Adrenal gland (tissue), 12 donors: ENCODE data around the gene VPS54. TPM values are rescaled to one million over a fixed set of nuclear protein-coding genes. Genes with fewer than 3 reads are reported as not detected.

Source experiments
- DNase-seq, 7 donors: peaks; one replicate each; pipeline ENCODE4 v3.0.0-alpha.2; 2019 to 2020
- H3K27ac ChIP-seq, 5 donors: fragments of 200-600 bp; sonication (generic) in 4 of 5; 1 replicate in 3 of 5; 2 replicates in 2 of 5; pipeline versions ENCODE4 v1.5.1 to v1.8.0; 2016 to 2020; ENCODE audit warnings: mild to moderate bottlenecking in 1 of 5
- H3K27me3 ChIP-seq: fragments of 200-600 bp; 2 replicates; pipeline ENCODE4 v1.8.0; 2021
- H3K36me3 ChIP-seq, 2 donors: fragments of 200-600 bp; replicated peaks in 1 of 2; 1 replicate in 1 of 2; 2 replicates in 1 of 2; pipeline versions ENCODE4 v1.5.1 to v1.8.0; 2018 to 2022
- H3K4me1 ChIP-seq, 2 donors: fragments of 200-600 bp; replicated peaks in 1 of 2; 1 replicate in 1 of 2; 2 replicates in 1 of 2; pipeline versions ENCODE4 v1.5.1 to v1.8.0; 2018 to 2021
- H3K4me3 ChIP-seq, 4 donors: fragments of 200-600 bp; sonication (generic) in 3 of 4; one replicate each; pipeline ENCODE4 v1.5.1; 2016 to 2018
- H3K9me3 ChIP-seq, 3 donors: fragments of 200-600 bp; sonication (generic) in 1 of 3; replicated peaks in 1 of 3; 1 replicate in 2 of 3; 2 replicates in 1 of 3; pipeline versions ENCODE4 v1.5.1 to v1.8.0; 2016 to 2021
- CTCF ChIP-seq, 6 experiments: fragments of 450-650 bp in 4 of 6; fragments of 200-600 bp in 2 of 6; sonication (generic) in 1 of 6; IDR thresholded peaks; 1 replicate in 5 of 6; 2 replicates in 1 of 6; pipeline versions ENCODE4 v1.5.1 to v1.8.0; 2016 to 2021; ENCODE audit warnings: antibody characterized with exemption in 6 of 6, mild to moderate bottlenecking in 2 of 6, moderate library complexity in 1 of 6
- POLR2A ChIP-seq, 2 donors: fragments of 450-650 bp; IDR thresholded peaks; one replicate each; pipeline ENCODE4 v1.6.1; 2017; ENCODE audit warnings: antibody characterized with exemption in 2 of 2, mild to moderate bottlenecking in 2 of 2, moderate library complexity in 1 of 2
- WGBS, 4 donors: extraction: QIAGEN DNeasy Blood & Tissue Kit in 2 of 4; methylation state at CpG; one replicate each; pipeline versions ENCODE4 v1.1.5 to v1.1.7; 2013 to 2017; 5-methylcytosine and 5-hydroxymethylcytosine counted together
- intact Hi-C, 2 donors: fragments of 100-400 bp; cut with DNase I; formaldehyde crosslinking; loops; one replicate each; pipeline versions ENCODE4 v1.14.1 to v1.15.0; 2022 to 2023
- polyA plus RNA-seq, 3 donors: library from polyadenylated mRNA; stranded (reverse); fragments of 200-250 nt in 2 of 3; fragments of 350-450 nt in 1 of 3; fragmentation: Illumina TruSeq in 1 of 3; extraction: RNeasy Lipid Tissue Mini Kit (QIAGEN cat#74804) in 1 of 3; gene quantifications; one replicate each; pipeline ENCODE4 v1.2.3, GENCODE V29; 2013 to 2014
- total RNA-seq, 9 donors: library from RNA; depleted of rRNA in 4 of 9; stranded (reverse); fragments of >200 nt in 4 of 9; fragments of 120-200 nt in 1 of 9; fragmentation: NEBNext Ultra II Directional in 1 of 9; extraction: Animal tissue kit (Norgen Biotek cat#: 25700) in 1 of 9; gene quantifications; one replicate each; pipeline versions ENCODE4 v1.1.0 to v1.2.4, GENCODE V29; 2013 to 2023
- donor health status: healthy with polysubstance abuse.
- donor health status: Bipolar disorder and iron deficiency.
- donor health status: DM: yes; HTN: yes; CAD: no.
- donor health status: DM: no; HTN: no; CAD: no.
- donor health status: DM: no; HTN: no; CAD: no.
- donor health status: DM: yes; HTN: yes; CAD: no.

VPS54 gene
- total and polyA plus RNA-seq, 12 donors = 15.1 to 38.9 (median 19.0) TPM

GRCh38 chr2:64063924-64064331 lies 44.7 kb upstream of the VPS54 start:
- Histone ChIP-seq H3K9me3 (no peaks in the 10 kb centered on the region), H3K27ac (peak overlapping the region in 2 of 5 donors; percentile 62 to 78), H3K36me3 (no peaks in the 10 kb centered on the region), H3K4me1 (peaks cover 0 to 9% of the 10 kb centered on the region in 2 donors), H3K27me3 (no peaks in the 10 kb centered on the region), H3K4me3 (no peak overlapping the region)
- intact Hi-C loops = no loop called here
- DNase-seq = no peak
- 53 to 66% (median 60%) methylated on average over 4 of the region's 4 CpGs for WGBS, 4 donors
- TF ChIP-seq CTCF (IDR thresholded peaks at IDR 0.05) (no peak), POLR2A (IDR thresholded peaks at IDR 0.05) (no peak)

DNA sequence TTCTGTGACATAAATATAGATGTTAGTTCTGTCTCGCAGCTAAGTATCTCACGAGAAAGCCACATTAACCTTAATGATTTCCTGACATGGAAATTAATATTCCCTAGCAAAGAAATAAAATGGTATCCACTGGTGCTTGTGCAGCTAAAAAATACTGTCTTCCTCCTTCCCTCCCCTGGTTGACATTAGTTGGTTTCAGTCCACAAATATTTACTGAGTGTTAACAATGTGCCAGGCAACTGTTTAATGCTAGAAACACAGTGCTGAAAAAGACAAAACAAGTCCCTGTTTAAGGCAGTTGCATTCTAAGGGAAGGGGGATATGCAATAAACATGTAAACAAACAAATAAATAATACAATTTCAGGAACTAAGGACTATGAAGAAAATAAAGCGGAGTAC lies 44.2 kb upstream of the VPS54 start:
- no peaks in the 10 kb centered on the region for H3K36me3 ChIP-seq
- H3K4me1 ChIP-seq = peaks cover 0 to 9% of the 10 kb centered on the region in 2 donors
- H3K27ac ChIP-seq = peak overlapping the region in 1 of 5 donors; percentile 62
- TF ChIP-seq CTCF (IDR thresholded peaks at IDR 0.05) (no peak), POLR2A (IDR thresholded peaks at IDR 0.05) (no peak)
- H3K4me3 ChIP-seq = no peak overlapping the region
- no peaks in the 10 kb centered on the region for H3K9me3 ChIP-seq
- intact Hi-C loops = no loop called here
- WGBS, 4 donors = 88 to 92% (median 89%) methylated on average over 3 of the region's 3 CpGs
- DNase-seq = no peak
- H3K27me3 ChIP-seq = no peaks in the 10 kb centered on the region

- no peak for DNase-seq
- no peak overlapping the region for H3K4me3 ChIP-seq
- no peaks in the 10 kb centered on the region for H3K36me3 ChIP-seq
- intact Hi-C loops = no loop called here
- peaks cover 0 to 9% of the 10 kb centered on the region in 2 donors for H3K4me1 ChIP-seq
- H3K9me3 ChIP-seq = no peaks in the 10 kb centered on the region
- no peak overlapping the region for H3K27ac ChIP-seq
- TF ChIP-seq POLR2A (IDR thresholded peaks at IDR 0.05) = no peak
- TF ChIP-seq CTCF (IDR thresholded peaks at IDR 0.05) = no peak
- H3K27me3 ChIP-seq = no peaks in the 10 kb centered on the region
Measured at GRCh38 chr2:64062840-64063239, 43.6 kb upstream of the VPS54 start.

GRCh38 chr2:64059270-64059669 lies 40.0 kb upstream of the VPS54 start:
- TF ChIP-seq CTCF (IDR thresholded peaks at IDR 0.05) (no peak), POLR2A (IDR thresholded peaks at IDR 0.05) (no peak)
- no peak for DNase-seq
- no peak overlapping the region for H3K27ac ChIP-seq
- intact Hi-C loops = loop anchor here in 1 of 2 donors (10.0 kb wide), 1 partner anchor 266 kb away; no protein-coding TSS in a partner anchor
- no peak overlapping the region for H3K4me3 ChIP-seq
- no peaks in the 10 kb centered on the region for H3K9me3 ChIP-seq
- no peaks in the 10 kb centered on the region for H3K36me3 ChIP-seq
- peaks cover 0 to 3% of the 10 kb centered on the region in 2 donors for H3K4me1 ChIP-seq
- H3K27me3 ChIP-seq = no peaks in the 10 kb centered on the region
